HepG2 (cell line): ENCODE data around the gene SLC1A5. TPM values are rescaled to one million over a fixed set of nuclear protein-coding genes. Genes with fewer than 3 reads are reported as not detected.
A peak's percentile ranks its signal among the peaks of the same experiment; 100 is the strongest.

Experiments
- BRD4 ChIP-seq: sonication (generic); formaldehyde crosslinking; IDR thresholded peaks from 2 replicates; pipeline ENCODE4 v1.4.0; 2020; ENCODE audit warnings: missing genetic modification reagents
- FOXM1 ChIP-seq: sonication (generic); formaldehyde crosslinking; IDR thresholded peaks from 2 replicates; pipeline ENCODE4 v1.5.0; 2020; ENCODE audit warnings: missing genetic modification reagents
- FOXO1 ChIP-seq: sonication (generic); formaldehyde crosslinking; IDR thresholded peaks from 2 replicates; pipeline ENCODE4 v1.4.0; 2020; ENCODE audit warnings: missing genetic modification reagents
- GRHL1 ChIP-seq: sonication (generic); formaldehyde crosslinking; conservative IDR thresholded peaks from 2 replicates; pipeline ENCODE4 v1.8.0; 2022; ENCODE audit warnings: missing genetic modification reagents
- HES4 ChIP-seq: sonication (generic); formaldehyde crosslinking; IDR thresholded peaks from 2 replicates; pipeline ENCODE4 v1.9.0; 2021; ENCODE audit warnings: mild to moderate bottlenecking, missing genetic modification reagents, borderline replicate concordance
- HOXD1 ChIP-seq: sonication (generic); formaldehyde crosslinking; IDR thresholded peaks from 2 replicates; pipeline ENCODE4 v1.5.0; 2020; ENCODE audit warnings: missing genetic modification reagents
- IRF2 ChIP-seq: IDR thresholded peaks from 2 replicates; pipeline ENCODE4 v1.6.1; 2018; ENCODE audit warnings: missing genetic modification reagents, missing compliant biosample characterization
- MEIS1 ChIP-seq: sonication (generic); formaldehyde crosslinking; IDR thresholded peaks from 2 replicates; pipeline ENCODE4 v1.9.0; 2021; ENCODE audit warnings: mild to moderate bottlenecking, missing genetic modification reagents, moderate library complexity, borderline replicate concordance
- MLLT10 ChIP-seq: sonication (generic); formaldehyde crosslinking; IDR thresholded peaks from 2 replicates; pipeline ENCODE4 v1.4.0; 2020; ENCODE audit warnings: missing genetic modification reagents
- PAXIP1 ChIP-seq: sonication (generic); formaldehyde crosslinking; conservative IDR thresholded peaks from 2 replicates; pipeline ENCODE4 v1.4.0; 2020; ENCODE audit warnings: mild to moderate bottlenecking, missing genetic modification reagents, moderate library complexity
- TAF1 ChIP-seq: sonication (generic); formaldehyde crosslinking; IDR thresholded peaks from 2 replicates; pipeline ENCODE4 v1.4.0; 2020; ENCODE audit warnings: missing genetic modification reagents
- TBL1XR1 ChIP-seq: fragments of 150-350 bp; IDR thresholded peaks from 2 replicates; pipeline ENCODE4 v1.6.1; 2014; ENCODE audit warnings: borderline replicate concordance, low read length; ENCODE audit not compliant: partially characterized antibody
- UBTF ChIP-seq: sonication (generic); formaldehyde crosslinking; IDR thresholded peaks from 2 replicates; pipeline ENCODE4 v1.4.0; 2020; ENCODE audit warnings: mild to moderate bottlenecking, missing genetic modification reagents
- ZFAT ChIP-seq: sonication (generic); formaldehyde crosslinking; conservative IDR thresholded peaks from 2 replicates; pipeline ENCODE4 v1.8.1; 2023; ENCODE audit warnings: missing genetic modification reagents, inconsistent platforms
- ZGPAT ChIP-seq: IDR thresholded peaks from 2 replicates; pipeline ENCODE4 v1.6.1; 2016; ENCODE audit warnings: mild to moderate bottlenecking
- ZMAT5 ChIP-seq: sonication (generic); formaldehyde crosslinking; IDR thresholded peaks from 2 replicates; pipeline ENCODE4 v1.5.0; 2020; ENCODE audit warnings: mild to moderate bottlenecking, low read depth, missing genetic modification reagents, borderline replicate concordance
- ZNF121 ChIP-seq: sonication (generic); formaldehyde crosslinking; IDR thresholded peaks from 2 replicates; pipeline ENCODE4 v1.5.0; 2020; ENCODE audit warnings: mild to moderate bottlenecking, missing genetic modification reagents
- ZNF83 ChIP-seq: sonication (generic); formaldehyde crosslinking; IDR thresholded peaks from 2 replicates; pipeline ENCODE4 v1.4.0; 2020; ENCODE audit warnings: missing genetic modification reagents, mild to moderate bottlenecking, borderline replicate concordance
- ZNF841 ChIP-seq: sonication (generic); formaldehyde crosslinking; IDR thresholded peaks from 2 replicates; pipeline ENCODE4 v1.8.1; 2023; ENCODE audit warnings: missing genetic modification reagents, borderline replicate concordance
- ZSCAN22 ChIP-seq: sonication (generic); formaldehyde crosslinking; IDR thresholded peaks from 2 replicates; pipeline ENCODE4 v1.4.0; 2020; ENCODE audit warnings: mild to moderate bottlenecking, missing genetic modification reagents
- polyA plus RNA-seq, 8 experiments: library from polyadenylated mRNA; depleted of rRNA in 3 of 8; stranded (reverse) in 7 of 8; unstranded in 1 of 8; fragments of >200 nt; fragmentation: Illumina TruSeq in 4 of 8; extraction: Trizol in 4 of 8; gene quantifications; 2 replicates each; pipeline versions ENCODE4 v1.2.1 to v1.2.3, GENCODE V29; 2011 to 2016; ENCODE audit warnings: low read depth in 4 of 8, missing spikeins in 1 of 8, mixed read lengths in 1 of 8; ENCODE audit not compliant: insufficient read depth in 1 of 8
- total RNA-seq, 5 experiments: library from RNA; depleted of rRNA; stranded (reverse); fragments of >200 nt; fragmentation: Illumina TruSeq; extraction: Trizol; gene quantifications; 2 replicates each; pipeline ENCODE4 v1.2.3, GENCODE V29; 2016; ENCODE audit warnings: low read depth in 1 of 5

The SLC1A5 gene
- total and polyA plus RNA-seq, 2 of the 13 experiments (the other 11 are each of a cell fraction or from before 2014, with no cell fraction given): 120 to 159 TPM

GRCh38 chr19:46821512-46822409 lies 33.4 kb upstream of the SLC1A5 start (continued):
- no peak for TF ChIP-seq ZNF841 (CRISPR knock-in tag)
- TF ChIP-seq HES4: no peak
- TF ChIP-seq FOXM1 (CRISPR knock-in tag): no peak
- TF ChIP-seq ZMAT5 (CRISPR knock-in tag): no peak
- peak; percentile 22; the same call in 1 of the 2 replicates for TF ChIP-seq PAXIP1 (CRISPR knock-in tag)
- TF ChIP-seq ZNF83 (CRISPR knock-in tag): no peak
- no peak for TF ChIP-seq MEIS1
- peak; percentile 40; the same call in 1 of the 2 replicates for TF ChIP-seq ZGPAT (CRISPR knock-in tag)
- no peak for TF ChIP-seq MLLT10 (CRISPR knock-in tag)
- TF ChIP-seq BRD4: no peak; the same call in 1 of the 2 replicates
- TF ChIP-seq ZFAT (CRISPR knock-in tag): no peak
- no peak for TF ChIP-seq FOXO1 (CRISPR knock-in tag)
- no peak for TF ChIP-seq IRF2 (CRISPR knock-in tag)
- no peak for TF ChIP-seq ZSCAN22
- no peak for TF ChIP-seq GRHL1
- peak; percentile 60 for TF ChIP-seq UBTF (CRISPR knock-in tag)
- no peak for TF ChIP-seq ZNF121 (CRISPR knock-in tag)
- no peak for TF ChIP-seq HOXD1 (CRISPR knock-in tag)
- no peak for TF ChIP-seq TBL1XR1
- TF ChIP-seq TAF1 (CRISPR knock-in tag): peak; percentile 45
